ENCODE measurements around the gene RABL3. TPM values are rescaled to one million over a fixed set of nuclear protein-coding genes. Genes with fewer than 3 reads are reported as not detected.

The RABL3 gene
- total RNA-seq, 2 donors from 2014 or later: 25.5 to 30.5 TPM

DNA sequence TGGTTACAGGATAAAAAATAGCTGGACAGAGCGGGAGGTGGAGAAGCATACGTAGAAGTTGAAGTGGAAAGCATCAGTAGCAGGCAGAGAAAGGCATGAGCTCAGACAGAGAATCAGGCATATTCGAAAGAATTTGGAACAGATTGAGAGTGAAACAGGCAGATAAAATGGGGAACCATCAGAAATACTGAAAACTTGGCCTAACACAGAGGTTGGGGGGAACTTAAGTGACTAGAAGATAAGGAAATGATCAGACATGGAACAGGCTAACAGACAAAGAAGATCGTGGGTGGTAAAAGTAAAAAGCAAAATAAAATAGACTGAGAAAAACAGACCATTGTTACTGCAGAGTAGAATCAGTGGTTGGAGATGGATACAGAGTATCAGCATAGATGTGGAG is 33.1 kb upstream of the RABL3 start:
- Histone ChIP-seq H3K27me3 (no peaks in the 10 kb centered on the region), H3K4me1 (no peaks in the 10 kb centered on the region), H3K9me3 (no peaks in the 10 kb centered on the region), H3K36me3 (no peaks in the 10 kb centered on the region), H3K4me3 (no peak overlapping the region), H3K27ac (no peak overlapping the region), H3K9ac (ENCODE audit: low read depth in 2 of 2, low read length in 2 of 2) (no peak overlapping the region)
- TF ChIP-seq, protein P1, sequence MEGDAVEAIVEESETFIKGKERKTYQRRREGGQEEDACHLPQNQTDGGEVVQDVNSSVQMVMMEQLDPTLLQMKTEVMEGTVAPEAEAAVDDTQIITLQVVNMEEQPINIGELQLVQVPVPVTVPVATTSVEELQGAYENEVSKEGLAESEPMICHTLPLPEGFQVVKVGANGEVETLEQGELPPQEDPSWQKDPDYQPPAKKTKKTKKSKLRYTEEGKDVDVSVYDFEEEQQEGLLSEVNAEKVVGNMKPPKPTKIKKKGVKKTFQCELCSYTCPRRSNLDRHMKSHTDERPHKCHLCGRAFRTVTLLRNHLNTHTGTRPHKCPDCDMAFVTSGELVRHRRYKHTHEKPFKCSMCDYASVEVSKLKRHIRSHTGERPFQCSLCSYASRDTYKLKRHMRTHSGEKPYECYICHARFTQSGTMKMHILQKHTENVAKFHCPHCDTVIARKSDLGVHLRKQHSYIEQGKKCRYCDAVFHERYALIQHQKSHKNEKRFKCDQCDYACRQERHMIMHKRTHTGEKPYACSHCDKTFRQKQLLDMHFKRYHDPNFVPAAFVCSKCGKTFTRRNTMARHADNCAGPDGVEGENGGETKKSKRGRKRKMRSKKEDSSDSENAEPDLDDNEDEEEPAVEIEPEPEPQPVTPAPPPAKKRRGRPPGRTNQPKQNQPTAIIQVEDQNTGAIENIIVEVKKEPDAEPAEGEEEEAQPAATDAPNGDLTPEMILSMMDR (IDR thresholded peaks at IDR 0.05): no peak
- DNase-seq: no peak
- intact Hi-C loops (cut with DNase I): no loop called here

DNA sequence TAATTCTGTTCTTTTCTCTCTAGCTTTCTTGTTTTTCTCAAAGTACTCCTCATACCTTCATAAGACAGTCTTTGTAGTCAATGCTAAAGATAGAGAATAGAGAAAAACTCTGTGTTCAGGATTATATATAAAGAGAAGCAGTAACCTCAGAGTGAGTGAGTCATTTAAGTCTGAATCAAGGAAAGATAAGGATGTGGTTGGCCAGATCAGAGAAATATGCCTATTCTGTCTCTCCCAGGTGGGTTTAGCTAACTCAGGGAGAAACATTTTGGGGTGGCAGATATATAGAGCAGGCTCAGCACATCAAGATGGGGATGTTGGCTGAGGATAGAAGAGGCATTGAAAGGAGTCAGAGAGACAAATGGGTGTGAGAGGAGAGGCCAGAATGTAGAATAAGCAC is 31.6 kb upstream of the RABL3 start:
- DNase-seq: no peak
- Histone ChIP-seq H3K4me1 (no peaks in the 10 kb centered on the region), H3K9me3 (no peaks in the 10 kb centered on the region), H3K9ac (ENCODE audit: low read depth in 2 of 2, low read length in 2 of 2) (no peak overlapping the region), H3K27ac (no peak overlapping the region), H3K36me3 (no peaks in the 10 kb centered on the region), H3K27me3 (no peaks in the 10 kb centered on the region), H3K4me3 (no peak overlapping the region)
- intact Hi-C loops (cut with DNase I): no loop called here
- TF ChIP-seq, protein P1 (IDR thresholded peaks at IDR 0.05): no peak

DNA sequence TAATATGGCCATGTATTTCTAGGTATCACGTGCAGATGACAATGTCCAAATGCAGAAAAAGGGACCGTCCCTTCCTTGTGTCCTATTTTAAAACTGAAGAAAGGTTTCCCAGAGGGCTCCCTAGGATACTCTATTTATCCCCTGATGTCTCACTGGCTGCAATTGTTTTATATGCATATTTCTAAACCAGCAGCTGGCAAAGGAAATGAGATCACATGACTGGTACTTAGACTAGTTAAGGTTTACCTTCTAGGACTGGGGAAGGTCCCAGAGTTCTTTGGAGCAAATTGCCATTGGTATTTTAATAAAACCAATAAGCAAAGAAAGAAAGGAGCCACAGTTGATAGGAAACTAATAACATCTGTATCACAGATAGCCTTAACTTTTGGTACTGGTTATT is 29.8 kb upstream of the RABL3 start:
- TF ChIP-seq, protein P1 (IDR thresholded peaks at IDR 0.05): no peak

DNA sequence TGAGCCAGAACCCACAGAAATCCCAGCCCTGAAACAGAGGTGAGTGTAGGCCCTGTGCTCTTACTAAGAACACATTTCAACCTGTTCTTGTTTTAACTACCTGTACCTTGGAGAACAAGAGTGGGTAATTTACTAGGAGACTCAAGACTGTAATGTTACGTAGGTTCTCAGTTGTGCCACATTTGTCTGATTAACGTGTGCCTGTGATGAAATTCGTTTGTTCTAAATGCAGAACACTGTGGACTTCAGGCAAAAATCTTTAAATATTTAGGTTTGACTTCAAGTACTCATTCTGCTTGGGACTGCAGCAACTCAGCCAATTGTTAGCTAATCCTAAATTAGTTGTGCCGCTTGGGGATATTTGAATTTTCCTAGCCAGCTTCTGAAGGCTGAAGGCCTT is 28.6 kb upstream of the RABL3 start:
- intact Hi-C loops (cut with DNase I): no loop called here
- Histone ChIP-seq H3K9me3 (no peaks in the 10 kb centered on the region), H3K4me1 (no peaks in the 10 kb centered on the region), H3K27ac (no peak overlapping the region), H3K9ac (ENCODE audit: low read depth in 2 of 2, low read length in 2 of 2) (no peak overlapping the region), H3K4me3 (no peak overlapping the region), H3K27me3 (no peaks in the 10 kb centered on the region), H3K36me3 (no peaks in the 10 kb centered on the region)
- no peak for DNase-seq
- TF ChIP-seq, protein P1 (IDR thresholded peaks at IDR 0.05): no peak

More for the DNA sequence above, 29.8 kb upstream of the RABL3 start:
- H3K9ac ChIP-seq (ENCODE audit: low read depth in 2 of 2, low read length in 2 of 2): no peak overlapping the region
- intact Hi-C loops (cut with DNase I): no loop called here
- DNase-seq: no peak
- no peaks in the 10 kb centered on the region for H3K4me1 ChIP-seq
- no peak overlapping the region for H3K27ac ChIP-seq
- no peaks in the 10 kb centered on the region for H3K9me3 ChIP-seq
- no peaks in the 10 kb centered on the region for H3K27me3 ChIP-seq
- no peaks in the 10 kb centered on the region for H3K36me3 ChIP-seq
- no peak overlapping the region for H3K4me3 ChIP-seq

DNA sequence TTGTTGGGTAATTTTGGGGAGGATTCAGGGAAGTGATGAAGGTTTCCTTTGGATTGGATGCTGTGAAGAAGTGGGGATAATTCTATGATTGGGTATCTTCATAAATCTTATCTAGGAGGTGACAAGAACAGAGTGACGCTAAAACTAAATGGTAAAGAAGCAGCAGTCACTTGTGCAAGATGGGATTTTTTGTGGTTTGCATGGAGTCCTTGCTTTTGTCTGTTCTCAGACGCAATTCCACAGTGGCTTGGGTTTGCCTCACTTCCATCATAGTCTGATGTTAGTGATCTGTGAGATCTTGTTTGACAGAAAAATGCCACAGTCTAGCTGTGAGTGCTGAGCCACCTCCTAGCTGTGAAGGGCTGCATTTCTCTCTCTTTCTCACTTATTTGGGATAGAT is 27.1 kb upstream of the RABL3 start:
- H3K9ac ChIP-seq (ENCODE audit: low read depth in 2 of 2, low read length in 2 of 2): no peak overlapping the region
- no peak overlapping the region for H3K4me3 ChIP-seq
- DNase-seq: no peak
- H3K27ac ChIP-seq: no peak overlapping the region
- no peaks in the 10 kb centered on the region for H3K27me3 ChIP-seq
- H3K4me1 ChIP-seq: no peaks in the 10 kb centered on the region
- TF ChIP-seq, protein P1 (IDR thresholded peaks at IDR 0.05): no peak
- intact Hi-C loops (cut with DNase I): no loop called here
- H3K36me3 ChIP-seq: no peaks in the 10 kb centered on the region
- no peaks in the 10 kb centered on the region for H3K9me3 ChIP-seq

DNA sequence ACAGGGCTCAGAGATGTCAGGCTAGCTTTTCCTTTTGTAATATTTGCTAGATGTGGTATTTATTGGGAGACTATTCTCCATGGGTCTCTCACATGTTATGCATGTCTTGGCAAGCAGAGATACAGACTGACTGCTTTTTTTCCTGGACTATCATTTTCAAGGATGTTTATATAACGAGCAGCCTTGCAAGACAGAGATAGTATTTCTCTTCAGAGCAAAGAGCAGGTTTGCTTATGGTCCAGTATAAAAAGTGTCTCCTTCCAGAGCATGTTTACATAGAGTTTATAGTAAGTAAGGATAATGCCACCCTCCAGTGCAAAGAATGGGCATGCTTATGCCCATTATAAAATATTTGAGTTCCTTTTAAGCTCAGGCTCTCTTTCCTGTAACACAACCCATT is 24.8 kb upstream of the RABL3 start:
- no peaks in the 10 kb centered on the region for H3K36me3 ChIP-seq
- DNase-seq: no peak
- no peak overlapping the region for H3K27ac ChIP-seq
- intact Hi-C loops (cut with DNase I): no loop called here
- H3K4me1 ChIP-seq: no peaks in the 10 kb centered on the region
- no peak overlapping the region for H3K9ac ChIP-seq (ENCODE audit: low read depth in 2 of 2, low read length in 2 of 2)
- H3K4me3 ChIP-seq: no peak overlapping the region
- H3K27me3 ChIP-seq: no peaks in the 10 kb centered on the region
- H3K9me3 ChIP-seq: no peaks in the 10 kb centered on the region
- TF ChIP-seq, protein P1 (IDR thresholded peaks at IDR 0.05): no peak

All from colonic mucosa (tissue), 4 donors.